Nephron progenitor cell (in vitro differentiated cells): ENCODE data around the gene NFATC1.

Experiments
- DNase-seq: peaks from one replicate; pipeline ENCODE4 v3.0.0; 2021
- H3K27ac Mint-ChIP-seq: 2 replicates; pipeline ENCODE4 v1.8.0; 2021; ENCODE audit warnings: mild to moderate bottlenecking, moderate library complexity, mixed read lengths
- H3K27me3 Mint-ChIP-seq: 2 replicates; pipeline ENCODE4 v1.8.0; 2021; ENCODE audit warnings: mild to moderate bottlenecking, low read depth, mixed read lengths; ENCODE audit not compliant: poor library complexity
- H3K36me3 Mint-ChIP-seq: 2 replicates; pipeline ENCODE4 v1.8.0; 2021; ENCODE audit warnings: low read depth, mixed read lengths
- H3K4me1 Mint-ChIP-seq: 2 replicates; pipeline ENCODE4 v1.8.0; 2021; ENCODE audit warnings: mixed read lengths
- H3K4me3 Mint-ChIP-seq: 2 replicates; pipeline ENCODE4 v1.8.0; 2021; ENCODE audit warnings: mild to moderate bottlenecking, moderate library complexity, mixed read lengths
- H3K9me3 Mint-ChIP-seq: 2 replicates; pipeline ENCODE4 v1.8.0; 2021; ENCODE audit warnings: mild to moderate bottlenecking, moderate library complexity, mixed read lengths
- TF ChIP-seq, protein P1 (sequence below): fragments of 200-600 bp; sonication (generic); IDR thresholded peaks from 2 replicates; pipeline ENCODE4 v1.5.0; 2021; ENCODE audit warnings: antibody characterized with exemption

NFATC1 gene

DNA sequence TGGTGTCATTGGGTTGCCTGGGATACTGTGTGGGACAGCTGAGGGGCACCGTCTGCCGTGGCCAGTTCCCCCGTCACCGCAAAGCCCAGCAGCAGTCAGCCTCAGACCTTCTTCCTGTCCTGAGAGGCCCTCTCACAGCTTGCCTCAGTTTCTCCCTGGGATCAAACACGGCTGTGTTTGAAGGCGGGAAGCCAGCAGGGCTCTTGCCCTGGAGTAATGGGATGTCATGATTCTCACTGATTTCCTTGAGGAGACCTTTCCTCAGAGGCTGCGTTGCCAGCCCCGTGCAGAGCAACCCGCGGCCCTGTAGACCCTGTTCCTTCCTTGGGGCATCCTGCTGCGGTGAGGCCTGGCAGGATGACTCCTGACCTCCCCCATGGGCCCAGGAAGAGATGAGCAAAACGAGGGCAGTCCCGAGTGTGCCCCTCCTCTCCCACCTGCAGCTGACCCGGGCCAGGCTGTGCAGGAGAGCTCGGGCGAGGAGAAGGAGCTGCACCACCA lies 13.9 kb upstream of the NFATC1 start:
- peaks cover 9% of the 10 kb centered on the region for H3K27me3 Mint-ChIP-seq
- H3K27ac Mint-ChIP-seq = no peak overlapping the region
- no peak for DNase-seq
- H3K4me1 Mint-ChIP-seq = peaks cover 16% of the 10 kb centered on the region
- TF ChIP-seq, protein P1, sequence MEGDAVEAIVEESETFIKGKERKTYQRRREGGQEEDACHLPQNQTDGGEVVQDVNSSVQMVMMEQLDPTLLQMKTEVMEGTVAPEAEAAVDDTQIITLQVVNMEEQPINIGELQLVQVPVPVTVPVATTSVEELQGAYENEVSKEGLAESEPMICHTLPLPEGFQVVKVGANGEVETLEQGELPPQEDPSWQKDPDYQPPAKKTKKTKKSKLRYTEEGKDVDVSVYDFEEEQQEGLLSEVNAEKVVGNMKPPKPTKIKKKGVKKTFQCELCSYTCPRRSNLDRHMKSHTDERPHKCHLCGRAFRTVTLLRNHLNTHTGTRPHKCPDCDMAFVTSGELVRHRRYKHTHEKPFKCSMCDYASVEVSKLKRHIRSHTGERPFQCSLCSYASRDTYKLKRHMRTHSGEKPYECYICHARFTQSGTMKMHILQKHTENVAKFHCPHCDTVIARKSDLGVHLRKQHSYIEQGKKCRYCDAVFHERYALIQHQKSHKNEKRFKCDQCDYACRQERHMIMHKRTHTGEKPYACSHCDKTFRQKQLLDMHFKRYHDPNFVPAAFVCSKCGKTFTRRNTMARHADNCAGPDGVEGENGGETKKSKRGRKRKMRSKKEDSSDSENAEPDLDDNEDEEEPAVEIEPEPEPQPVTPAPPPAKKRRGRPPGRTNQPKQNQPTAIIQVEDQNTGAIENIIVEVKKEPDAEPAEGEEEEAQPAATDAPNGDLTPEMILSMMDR = no peak
- no peaks in the 10 kb centered on the region for H3K9me3 Mint-ChIP-seq
- H3K36me3 Mint-ChIP-seq = peaks cover 13% of the 10 kb centered on the region
- no peak overlapping the region for H3K4me3 Mint-ChIP-seq

DNA sequence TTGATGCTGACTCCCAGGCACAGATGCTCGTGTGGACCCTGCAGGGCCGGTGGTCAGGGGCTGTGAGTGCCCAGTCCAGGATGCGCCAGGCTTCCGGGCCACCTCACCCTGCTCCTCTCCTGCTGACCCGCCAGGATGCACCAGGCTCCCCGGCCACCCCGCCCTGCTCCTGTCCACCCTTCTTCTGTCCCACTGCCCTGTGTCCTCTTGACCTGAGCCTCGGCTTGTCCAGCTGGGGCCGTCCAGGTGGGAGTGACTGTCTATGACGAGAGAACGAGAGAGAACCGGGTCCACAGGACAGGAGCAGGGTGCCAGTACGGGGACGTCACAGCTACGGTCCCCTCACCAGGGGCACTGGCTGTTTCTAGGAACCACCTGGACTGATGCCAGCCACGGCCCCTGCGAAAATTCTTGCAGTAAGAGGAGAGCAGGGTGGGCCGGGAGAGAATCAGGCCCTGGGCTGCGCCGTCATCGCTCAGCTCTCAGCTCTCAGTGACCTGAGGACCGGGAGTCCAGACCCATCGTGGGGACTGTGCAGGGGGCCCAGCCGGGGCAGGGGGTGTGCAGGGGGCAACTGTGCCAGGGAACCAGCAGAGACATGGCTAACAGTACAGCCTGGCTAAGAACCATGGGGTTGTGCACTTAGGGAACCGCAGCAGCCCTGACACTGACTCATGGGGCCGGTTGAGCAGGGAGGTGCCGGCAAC lies 12.9 kb upstream of the NFATC1 start:
- Mint-ChIP-seq H3K27me3 (peaks cover 15% of the 10 kb centered on the region), H3K4me3 (no peak overlapping the region)

DNA sequence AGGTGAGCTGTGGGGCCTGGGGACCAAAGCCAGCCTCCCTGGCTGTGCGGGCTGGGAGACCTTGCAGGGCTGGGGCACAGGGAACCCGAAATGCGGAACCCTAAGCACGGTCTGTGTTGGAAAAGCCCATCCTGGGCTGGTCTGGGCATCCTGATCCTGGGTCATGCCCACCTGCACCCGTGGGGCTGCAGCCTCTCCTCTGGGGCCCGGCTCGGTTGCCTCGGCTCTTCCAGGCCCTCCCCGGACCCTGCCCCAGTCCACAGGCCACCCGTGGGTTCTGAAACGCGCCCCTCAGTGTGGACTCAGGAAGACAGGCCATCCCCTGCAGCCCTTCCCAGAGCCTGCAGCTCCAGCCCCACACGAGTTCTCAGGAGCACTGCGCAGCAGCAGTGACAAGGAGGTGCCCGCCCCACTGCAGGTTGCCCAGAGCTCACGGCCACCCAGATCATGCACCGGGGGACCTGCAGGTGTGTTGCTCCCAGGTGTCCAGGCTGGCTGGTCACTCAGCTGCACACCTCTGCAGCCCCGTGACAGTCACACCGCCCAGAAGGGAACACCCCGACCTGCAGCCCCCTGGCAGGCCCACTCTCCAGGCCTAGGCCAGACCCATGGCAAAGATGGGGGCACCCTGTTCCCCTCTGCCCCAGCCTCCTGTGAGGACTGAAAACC lies 12.2 kb upstream of the NFATC1 start:
- TF ChIP-seq, protein P1 = no peak
- Mint-ChIP-seq H3K4me1 (peaks cover 25% of the 10 kb centered on the region), H3K27ac (no peak overlapping the region), H3K9me3 (no peaks in the 10 kb centered on the region), H3K36me3 (peaks cover 5% of the 10 kb centered on the region), H3K4me3 (no peak overlapping the region), H3K27me3 (peaks cover 21% of the 10 kb centered on the region)
- DNase-seq = no peak

More for the DNA sequence above, 12.9 kb upstream of the NFATC1 start:
- TF ChIP-seq, protein P1 = no peak
- DNase-seq = no peak
- Mint-ChIP-seq H3K27ac (no peak overlapping the region), H3K4me1 (peaks cover 23% of the 10 kb centered on the region), H3K9me3 (no peaks in the 10 kb centered on the region), H3K36me3 (peaks cover 11% of the 10 kb centered on the region)

DNA sequence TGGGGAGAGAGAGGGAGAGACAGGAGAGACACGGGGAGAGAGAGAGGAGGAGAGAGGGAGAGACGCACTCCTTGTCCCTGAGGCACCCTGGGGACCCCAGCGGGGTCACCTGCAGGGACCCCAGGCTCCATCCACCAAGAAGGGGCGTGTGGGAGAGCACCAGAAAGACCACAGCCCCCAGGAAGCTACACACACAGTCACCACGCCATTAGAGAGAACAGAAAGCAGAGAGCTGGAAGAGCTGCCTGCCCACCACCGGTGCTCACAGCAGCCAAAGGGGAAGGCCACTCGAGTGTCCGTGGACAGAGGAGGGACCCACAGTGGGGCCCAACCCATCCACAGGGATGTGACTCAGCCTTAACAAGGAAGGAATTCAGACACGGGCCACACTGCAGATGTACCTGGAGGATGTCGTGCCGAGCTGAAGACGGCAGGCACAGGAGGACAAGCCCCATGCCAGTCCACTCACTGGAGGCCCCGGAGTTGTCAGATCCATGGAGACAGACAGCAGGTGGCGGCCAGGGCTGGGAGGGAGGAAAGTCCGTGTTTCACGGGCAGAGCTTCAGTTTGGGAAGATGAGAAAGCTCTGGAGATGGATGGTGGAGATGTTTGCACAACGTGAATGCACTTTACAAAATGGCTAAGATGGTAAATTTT lies 11.5 kb upstream of the NFATC1 start:
- peaks cover 20% of the 10 kb centered on the region for H3K4me1 Mint-ChIP-seq
- no peak overlapping the region for H3K4me3 Mint-ChIP-seq
- peaks cover 23% of the 10 kb centered on the region for H3K27me3 Mint-ChIP-seq
- peak overlapping the region; percentile 66 for H3K27ac Mint-ChIP-seq
- H3K36me3 Mint-ChIP-seq = no peaks in the 10 kb centered on the region
- TF ChIP-seq, protein P1 = no peak
- no peak for DNase-seq
- no peaks in the 10 kb centered on the region for H3K9me3 Mint-ChIP-seq

DNA sequence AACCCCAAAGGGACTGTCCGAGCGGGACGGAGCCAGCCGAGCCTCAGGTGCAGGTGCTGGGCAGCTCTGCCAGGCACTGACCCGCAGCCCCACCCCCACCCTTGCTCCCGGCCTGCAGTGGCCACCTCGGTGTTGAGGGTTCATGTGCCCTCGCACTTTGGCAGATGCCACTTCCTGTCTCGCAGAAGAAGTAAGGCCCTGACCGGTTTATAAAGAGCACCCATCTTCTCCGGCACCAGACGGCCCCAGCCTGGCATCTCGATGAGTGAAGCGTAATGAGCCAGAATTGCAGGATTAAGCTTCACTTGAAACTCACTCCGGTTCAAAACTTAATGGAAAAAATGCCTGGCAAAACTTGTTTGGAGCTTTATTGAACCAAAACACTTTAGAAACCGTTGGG lies 10.9 kb upstream of the NFATC1 start:
- peaks cover 28% of the 10 kb centered on the region for H3K27me3 Mint-ChIP-seq
- TF ChIP-seq, protein P1 = no peak
- H3K36me3 Mint-ChIP-seq = no peaks in the 10 kb centered on the region
- H3K27ac Mint-ChIP-seq = no peak overlapping the region
- H3K4me3 Mint-ChIP-seq = no peak overlapping the region
- H3K4me1 Mint-ChIP-seq = peaks cover 19% of the 10 kb centered on the region
- no peak for DNase-seq
- no peaks in the 10 kb centered on the region for H3K9me3 Mint-ChIP-seq
